ENCODE measurements around the gene XK. TPM values are rescaled to one million over a fixed set of nuclear protein-coding genes. Genes with fewer than 3 reads are reported as not detected.

XK gene
- total and polyA plus RNA-seq, 2 donors (not counting 1 experiment from before 2014, with no cell fraction given), result 0.15 to 0.30 TPM

DNA sequence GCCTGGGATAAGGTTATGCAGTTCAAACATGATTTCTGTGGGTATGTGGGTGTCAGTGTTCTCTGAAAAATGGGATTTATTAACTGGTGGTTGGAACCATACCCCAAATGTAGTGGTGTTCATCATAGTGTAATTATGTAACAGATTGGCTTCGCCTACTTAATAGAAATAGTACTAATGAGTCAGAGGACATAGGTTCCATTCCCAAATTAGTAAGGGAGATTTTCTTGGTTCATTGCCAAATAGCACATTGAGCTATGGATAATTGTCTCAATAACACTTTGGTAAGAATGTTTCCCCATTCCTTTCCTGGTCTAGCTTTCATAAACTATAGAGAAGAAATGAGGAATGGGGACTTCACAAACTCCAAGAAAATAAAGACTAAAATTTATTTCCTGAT, 73.8 kb downstream of the XK start:
- no CpG with 5 or more reads among the region's 1 CpG for WGBS (ENCODE audit: insufficient coverage)

DNA sequence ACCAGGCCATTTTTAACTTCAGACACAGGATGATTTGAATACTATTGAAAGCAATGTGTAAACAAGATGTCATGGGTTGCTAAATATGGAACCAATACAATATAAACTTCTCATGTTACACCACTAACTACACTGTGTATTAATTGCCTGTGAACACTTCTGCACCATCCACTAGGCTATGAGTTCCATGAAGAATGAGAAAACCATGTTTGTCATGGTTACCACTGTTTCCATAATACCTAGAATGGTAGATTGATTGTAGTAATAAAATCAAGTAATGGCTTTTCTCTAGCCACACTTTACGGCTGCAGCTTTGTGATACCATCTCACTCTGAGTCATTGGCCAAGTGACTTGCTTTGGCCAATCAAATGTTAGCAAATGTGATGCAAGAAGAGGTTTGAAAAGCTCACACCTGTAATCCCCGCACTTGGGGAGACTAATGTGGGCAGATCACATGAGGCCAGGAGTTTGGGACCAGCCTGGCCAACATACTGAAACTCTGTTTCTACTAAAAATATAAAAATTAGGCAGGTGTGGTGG, 74.4 kb downstream of the XK start:
- Histone ChIP-seq H3K9ac (ENCODE audit: low read length) (no peak overlapping the region), H3K27me3 (replicated peaks in 1 of 4; ENCODE audit: control extremely low read depth in 1 of 4, control insufficient read depth in 3 of 4, insufficient read depth in 4 of 4, low read length in 3 of 4) (no peaks in the 10 kb centered on the region), H3K27ac (ENCODE audit: low read length in 2 of 2) (no peak overlapping the region), H4K20me1 (ENCODE audit: control insufficient read depth, insufficient read depth, low read length, poor library complexity, severe bottlenecking) (no peaks in the 10 kb centered on the region), H3K4me2 (replicated peaks; ENCODE audit: low read depth, low read length, poor library complexity, severe bottlenecking) (no peak overlapping the region), H3K9me3 (ENCODE audit: control extremely low read depth in 1 of 3, control insufficient read depth in 2 of 3, insufficient read depth in 1 of 3, low read length in 2 of 3) (no peaks in the 10 kb centered on the region), H3K4me1 (ENCODE audit: control insufficient read depth in 2 of 2, insufficient read depth in 2 of 2, low read length in 2 of 2) (peaks cover 61 to 72% of the 10 kb centered on the region in 2 donors), H2AFZ (ENCODE audit: insufficient read depth, low read depth, low read length, poor library complexity, severe bottlenecking) (no peak overlapping the region), H3K36me3 (replicated peaks in 1 of 2; ENCODE audit: control extremely low read depth in 1 of 2, control insufficient read depth in 1 of 2, extremely low read depth in 1 of 2, insufficient read depth in 2 of 2, low read length in 1 of 2) (no peaks in the 10 kb centered on the region), H3K4me3 (ENCODE audit: control extremely low read depth in 1 of 5, extremely low read depth in 1 of 5, insufficient read depth in 1 of 5, low read depth in 2 of 5, low read length in 4 of 5) (no peak overlapping the region), H3K79me2 (ENCODE audit: control insufficient read depth, insufficient read depth, low read length) (no peaks in the 10 kb centered on the region)
- TF ChIP-seq, protein P1, sequence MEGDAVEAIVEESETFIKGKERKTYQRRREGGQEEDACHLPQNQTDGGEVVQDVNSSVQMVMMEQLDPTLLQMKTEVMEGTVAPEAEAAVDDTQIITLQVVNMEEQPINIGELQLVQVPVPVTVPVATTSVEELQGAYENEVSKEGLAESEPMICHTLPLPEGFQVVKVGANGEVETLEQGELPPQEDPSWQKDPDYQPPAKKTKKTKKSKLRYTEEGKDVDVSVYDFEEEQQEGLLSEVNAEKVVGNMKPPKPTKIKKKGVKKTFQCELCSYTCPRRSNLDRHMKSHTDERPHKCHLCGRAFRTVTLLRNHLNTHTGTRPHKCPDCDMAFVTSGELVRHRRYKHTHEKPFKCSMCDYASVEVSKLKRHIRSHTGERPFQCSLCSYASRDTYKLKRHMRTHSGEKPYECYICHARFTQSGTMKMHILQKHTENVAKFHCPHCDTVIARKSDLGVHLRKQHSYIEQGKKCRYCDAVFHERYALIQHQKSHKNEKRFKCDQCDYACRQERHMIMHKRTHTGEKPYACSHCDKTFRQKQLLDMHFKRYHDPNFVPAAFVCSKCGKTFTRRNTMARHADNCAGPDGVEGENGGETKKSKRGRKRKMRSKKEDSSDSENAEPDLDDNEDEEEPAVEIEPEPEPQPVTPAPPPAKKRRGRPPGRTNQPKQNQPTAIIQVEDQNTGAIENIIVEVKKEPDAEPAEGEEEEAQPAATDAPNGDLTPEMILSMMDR (IDR thresholded peaks at IDR 0.05), result no peak
- TF ChIP-seq EZH2 (IDR thresholded peaks at IDR 0.05; ENCODE audit: borderline replicate concordance, insufficient read depth, low read depth, low read length, poor library complexity, severe bottlenecking), result no peak
- intact Hi-C loops (cut with micrococcal nuclease), result no loop called here
- peaks cover 3% of the 10 kb centered on the region for H3K9me3 Mint-ChIP-seq (ENCODE audit: insufficient read depth)
- no peak for ATAC-seq (ENCODE audit: low read depth)
- no peak overlapping the region for H3K4me3 Mint-ChIP-seq
- ChIA-PET POLR2A (no interaction called here), CTCF (interaction anchor here (0.5 to 3.6 kb wide), 4 partner anchors 14 to 65 kb away, joined by 3 to 12 read pairs (median 4); no protein-coding TSS in a partner anchor)
- no peak overlapping the region for H3K27ac Mint-ChIP-seq
- no peak for DNase-seq
- WGBS (ENCODE audit: insufficient coverage), result no CpG with 5 or more reads among the region's 2 CpGs
- no peaks in the 10 kb centered on the region for H3K27me3 Mint-ChIP-seq
- H3K4me1 Mint-ChIP-seq, result peaks cover 41% of the 10 kb centered on the region

More for the DNA sequence above, 73.8 kb downstream of the XK start:
- H2AFZ ChIP-seq (ENCODE audit: insufficient read depth, low read depth, low read length, poor library complexity, severe bottlenecking), result no peak overlapping the region
- H3K9me3 ChIP-seq (ENCODE audit: control extremely low read depth in 1 of 3, control insufficient read depth in 2 of 3, insufficient read depth in 1 of 3, low read length in 2 of 3), result no peaks in the 10 kb centered on the region
- POLR2A ChIA-PET, result no interaction called here
- no peak for ATAC-seq (ENCODE audit: low read depth)
- H3K9ac ChIP-seq (ENCODE audit: low read length), result no peak overlapping the region
- no peak overlapping the region for H3K4me3 ChIP-seq (ENCODE audit: control extremely low read depth in 1 of 5, extremely low read depth in 1 of 5, insufficient read depth in 1 of 5, low read depth in 2 of 5, low read length in 4 of 5)
- H3K27ac Mint-ChIP-seq, result no peak overlapping the region
- H3K4me3 Mint-ChIP-seq, result no peak overlapping the region
- no peaks in the 10 kb centered on the region for H3K36me3 ChIP-seq (replicated peaks in 1 of 2; ENCODE audit: control extremely low read depth in 1 of 2, control insufficient read depth in 1 of 2, extremely low read depth in 1 of 2, insufficient read depth in 2 of 2, low read length in 1 of 2)
- H3K4me1 ChIP-seq (ENCODE audit: control insufficient read depth in 2 of 2, insufficient read depth in 2 of 2, low read length in 2 of 2), result peaks cover 61 to 76% of the 10 kb centered on the region in 2 donors
- no peaks in the 10 kb centered on the region for H4K20me1 ChIP-seq (ENCODE audit: control insufficient read depth, insufficient read depth, low read length, poor library complexity, severe bottlenecking)
- H3K27me3 Mint-ChIP-seq, result no peaks in the 10 kb centered on the region
- no peak overlapping the region for H3K4me2 ChIP-seq (replicated peaks; ENCODE audit: low read depth, low read length, poor library complexity, severe bottlenecking)
- no peak overlapping the region for H3K27ac ChIP-seq (ENCODE audit: low read length in 2 of 2)
- intact Hi-C loops (cut with micrococcal nuclease), result no loop called here
- H3K79me2 ChIP-seq (ENCODE audit: control insufficient read depth, insufficient read depth, low read length), result no peaks in the 10 kb centered on the region
- peaks cover 41% of the 10 kb centered on the region for H3K4me1 Mint-ChIP-seq
- TF ChIP-seq EZH2 (IDR thresholded peaks at IDR 0.05; ENCODE audit: borderline replicate concordance, insufficient read depth, low read depth, low read length, poor library complexity, severe bottlenecking), result no peak
- TF ChIP-seq, protein P1 (IDR thresholded peaks at IDR 0.05), result no peak
- no peak for DNase-seq
- CTCF ChIA-PET, result interaction anchor here (0.9 to 3.6 kb wide), 3 partner anchors 13 to 66 kb away, joined by 3 to 12 read pairs (median 5); no protein-coding TSS in a partner anchor
- no peaks in the 10 kb centered on the region for H3K27me3 ChIP-seq (replicated peaks in 1 of 4; ENCODE audit: control extremely low read depth in 1 of 4, control insufficient read depth in 3 of 4, insufficient read depth in 4 of 4, low read length in 3 of 4)
- peaks cover 3% of the 10 kb centered on the region for H3K9me3 Mint-ChIP-seq (ENCODE audit: insufficient read depth)
